ENCODE results near the gene ITGA5.

ITGA5 gene

DNA sequence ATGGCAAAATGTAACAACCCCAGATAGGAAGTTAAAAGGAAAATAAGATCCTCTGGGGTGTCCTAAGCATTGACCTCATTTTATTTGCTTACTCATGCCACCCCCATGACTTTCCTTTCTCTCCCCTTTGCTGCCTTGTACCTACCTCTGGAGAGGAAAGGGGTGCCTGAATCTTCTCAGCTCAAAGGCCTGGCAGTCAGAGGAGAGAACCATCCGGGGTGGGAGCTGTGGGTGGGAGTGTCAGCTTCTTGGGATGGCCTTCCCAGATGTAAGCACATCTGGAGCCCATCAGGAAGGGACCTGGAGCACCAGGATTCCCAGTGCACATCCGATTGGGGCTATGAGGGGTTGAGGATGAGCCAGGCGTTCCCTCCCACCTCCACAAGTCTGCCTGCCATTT lies 5.2 kb upstream of the ITGA5 start:
- H3F3A ChIP-seq (ENCODE audit: insufficient read depth) = no peaks in the 10 kb centered on the region
- no peak overlapping the region for H3K4me3 ChIP-seq (ENCODE audit: insufficient read depth, low read length, poor library complexity, severe bottlenecking)
- no peak overlapping the region for H3K27ac ChIP-seq (ENCODE audit: low read depth, low read length)
- no peaks in the 10 kb centered on the region for H3K9me2 ChIP-seq (replicated peaks; ENCODE audit: insufficient read depth, low read length)
- no peaks in the 10 kb centered on the region for H3K9me3 ChIP-seq (ENCODE audit: insufficient read depth, low read length)
- no peak for TF ChIP-seq EZH2phosphoT487 (conservative IDR thresholded peaks at IDR 0.05; ENCODE audit: low read length)
- TF ChIP-seq CTCF (IDR thresholded peaks at IDR 0.05; ENCODE audit: insufficient read depth, low read length, poor library complexity, severe bottlenecking) = no peak
- H3K9ac ChIP-seq (ENCODE audit: low read length) = no peak overlapping the region
- H4K20me1 ChIP-seq (ENCODE audit: low read depth, low read length) = no peaks in the 10 kb centered on the region
- H3K4me2 ChIP-seq (ENCODE audit: low read depth, low read length, poor library complexity, severe bottlenecking) = no peak overlapping the region
- no peak overlapping the region for H2AFZ ChIP-seq (ENCODE audit: low read depth, low read length, severe bottlenecking)
- no peaks in the 10 kb centered on the region for H3K79me2 ChIP-seq (ENCODE audit: insufficient read depth, low read length)
- H3K36me3 ChIP-seq (ENCODE audit: low read length) = no peaks in the 10 kb centered on the region
- H3K27me3 ChIP-seq (ENCODE audit: low read length) = no peaks in the 10 kb centered on the region

- Histone ChIP-seq H3K36me3 (ENCODE audit: low read length) (no peaks in the 10 kb centered on the region), H4K20me1 (ENCODE audit: low read depth, low read length) (no peaks in the 10 kb centered on the region), H3K27me3 (ENCODE audit: low read length) (no peaks in the 10 kb centered on the region), H3K4me3 (ENCODE audit: insufficient read depth, low read length, poor library complexity, severe bottlenecking) (no peak overlapping the region), H3K27ac (ENCODE audit: low read depth, low read length) (no peak overlapping the region), H3K4me2 (ENCODE audit: low read depth, low read length, poor library complexity, severe bottlenecking) (no peak overlapping the region), H2AFZ (ENCODE audit: low read depth, low read length, severe bottlenecking) (no peak overlapping the region), H3K9me3 (ENCODE audit: insufficient read depth, low read length) (no peaks in the 10 kb centered on the region), H3F3A (ENCODE audit: insufficient read depth) (no peaks in the 10 kb centered on the region), H3K9ac (ENCODE audit: low read length) (no peak overlapping the region), H3K9me2 (replicated peaks; ENCODE audit: insufficient read depth, low read length) (no peaks in the 10 kb centered on the region), H3K79me2 (ENCODE audit: insufficient read depth, low read length) (no peaks in the 10 kb centered on the region)
- TF ChIP-seq EZH2phosphoT487 (conservative IDR thresholded peaks at IDR 0.05; ENCODE audit: low read length) (no peak), CTCF (IDR thresholded peaks at IDR 0.05; ENCODE audit: insufficient read depth, low read length, poor library complexity, severe bottlenecking) (no peak)
Measured at GRCh38 chr12:54423816-54424150, 4.7 kb upstream of the ITGA5 start.

DNA sequence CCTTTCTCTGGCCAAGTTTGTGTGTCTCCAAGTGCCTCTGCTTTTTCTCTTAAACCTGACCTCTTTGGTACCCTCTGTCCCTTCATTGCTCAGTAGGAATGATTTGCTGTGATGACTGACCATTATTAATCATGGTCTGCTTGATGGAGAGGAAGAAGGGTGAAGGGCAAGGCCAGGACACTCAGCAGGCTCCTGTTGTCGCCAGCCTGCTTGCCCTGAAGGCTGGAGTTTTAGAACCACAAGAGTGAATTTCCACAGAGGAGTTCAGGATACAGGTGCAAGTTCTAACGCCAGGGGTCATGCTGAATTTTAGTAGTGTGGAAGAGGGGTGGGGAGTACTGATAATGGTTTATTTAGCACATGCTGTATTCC lies 2.8 kb upstream of the ITGA5 start:
- Histone ChIP-seq H3K9me2 (replicated peaks; ENCODE audit: insufficient read depth, low read length) (no peaks in the 10 kb centered on the region), H3K4me3 (ENCODE audit: insufficient read depth, low read length, poor library complexity, severe bottlenecking) (no peak overlapping the region), H3K27me3 (ENCODE audit: low read length) (no peaks in the 10 kb centered on the region), H4K20me1 (ENCODE audit: low read depth, low read length) (no peaks in the 10 kb centered on the region), H3K9ac (ENCODE audit: low read length) (no peak overlapping the region), H3K27ac (ENCODE audit: low read depth, low read length) (no peak overlapping the region), H3K4me2 (ENCODE audit: low read depth, low read length, poor library complexity, severe bottlenecking) (no peak overlapping the region), H3K9me3 (ENCODE audit: insufficient read depth, low read length) (no peaks in the 10 kb centered on the region), H2AFZ (ENCODE audit: low read depth, low read length, severe bottlenecking) (no peak overlapping the region), H3F3A (ENCODE audit: insufficient read depth) (no peaks in the 10 kb centered on the region), H3K36me3 (ENCODE audit: low read length) (no peaks in the 10 kb centered on the region), H3K79me2 (ENCODE audit: insufficient read depth, low read length) (no peaks in the 10 kb centered on the region)
- no peak for TF ChIP-seq EZH2phosphoT487 (conservative IDR thresholded peaks at IDR 0.05; ENCODE audit: low read length)
- TF ChIP-seq CTCF (IDR thresholded peaks at IDR 0.05; ENCODE audit: insufficient read depth, low read length, poor library complexity, severe bottlenecking) = no peak
